ENCODE measurements around the gene C9orf72. TPM values are rescaled to one million over a fixed set of nuclear protein-coding genes. Genes with fewer than 3 reads are reported as not detected.

The C9orf72 gene
- total RNA-seq, 1 experiment from 2014 or later = 4.9 TPM

- ChIA-PET CTCF (no interaction called here), POLR2A (ENCODE audit: unreplicated experiment) (no interaction called here)
- Histone ChIP-seq H3K79me2 (ENCODE audit: low read depth) (no peaks in the 10 kb centered on the region), H4K20me1 (ENCODE audit: insufficient read depth) (no peaks in the 10 kb centered on the region), H3K4me2 (no peak overlapping the region), H3F3A (ENCODE audit: insufficient read depth, low read depth) (peaks cover 3% of the 10 kb centered on the region; the same call in 1 of the 2 replicates), H3K36me3 (ENCODE audit: low read depth) (no peaks in the 10 kb centered on the region), H3K4me3 (no peak overlapping the region), H3K4me1 (replicated peaks; ENCODE audit: insufficient read depth) (peaks cover 7% of the 10 kb centered on the region), H3K27me3 (ENCODE audit: insufficient read depth, low read depth) (no peaks in the 10 kb centered on the region), H3K9me2 (ENCODE audit: insufficient read depth) (no peaks in the 10 kb centered on the region), H3K27ac (no peak overlapping the region), H2AFZ (no peak overlapping the region), H3K9me3 (ENCODE audit: insufficient read depth, low read depth) (no peaks in the 10 kb centered on the region)
- BruUV-seq (replicated peaks) = no TSS peak
- no peak for DNase-seq
- intact Hi-C loops (cut with micrococcal nuclease; ENCODE audit: unreplicated experiment) = loop anchor here (5.0 kb wide), 1 partner anchor 513 kb away; no protein-coding TSS in a partner anchor
- TF ChIP-seq EZH2 (IDR thresholded peaks at IDR 0.05; ENCODE audit: low read depth) = no peak
- TF ChIP-seq CTCF (conservative IDR thresholded peaks at IDR 0.05) = no peak
These were observed 27.8 kb downstream of the C9orf72 start for GRCh38 chr9:27545471-27545870.

GRCh38 chr9:27542508-27542907 is 30.8 kb downstream of the C9orf72 start:
- CTCF ChIA-PET = interaction anchor here (0.6 kb wide), 1 partner anchor 172 kb away, joined by 3 read pairs; no protein-coding TSS in a partner anchor
- H3K4me2 ChIP-seq = no peak overlapping the region

GRCh38 chr9:27541740-27542139 is 31.5 kb downstream of the C9orf72 start:
- H3K9me2 ChIP-seq (ENCODE audit: insufficient read depth) = no peaks in the 10 kb centered on the region
- H3K79me2 ChIP-seq (ENCODE audit: low read depth) = no peaks in the 10 kb centered on the region
- H3K4me1 ChIP-seq (replicated peaks; ENCODE audit: insufficient read depth) = peaks cover 25% of the 10 kb centered on the region
- H3K4me3 ChIP-seq = no peak overlapping the region
- H3F3A ChIP-seq (ENCODE audit: insufficient read depth, low read depth) = peaks cover 13% of the 10 kb centered on the region
- H3K36me3 ChIP-seq (ENCODE audit: low read depth) = no peaks in the 10 kb centered on the region
- DNase-seq = no peak
- H3K9me3 ChIP-seq (ENCODE audit: insufficient read depth, low read depth) = no peaks in the 10 kb centered on the region
- no peaks in the 10 kb centered on the region for H4K20me1 ChIP-seq (ENCODE audit: insufficient read depth)
- BruUV-seq (replicated peaks) = no TSS peak
- POLR2A ChIA-PET (ENCODE audit: unreplicated experiment) = no interaction called here
- no peak overlapping the region for H3K27ac ChIP-seq
- H3K27me3 ChIP-seq (ENCODE audit: insufficient read depth, low read depth) = no peaks in the 10 kb centered on the region
- intact Hi-C loops (cut with micrococcal nuclease; ENCODE audit: unreplicated experiment) = no loop called here
- TF ChIP-seq EZH2 (IDR thresholded peaks at IDR 0.05; ENCODE audit: low read depth) = no peak
- no peak for TF ChIP-seq CTCF (conservative IDR thresholded peaks at IDR 0.05)
- H2AFZ ChIP-seq = no peak overlapping the region
- no peak overlapping the region for H3K4me2 ChIP-seq
- CTCF ChIA-PET = no interaction called here

More at GRCh38 chr9:27542508-27542907, 30.8 kb downstream of the C9orf72 start:
- no TSS peak for BruUV-seq (replicated peaks)
- no peaks in the 10 kb centered on the region for H4K20me1 ChIP-seq (ENCODE audit: insufficient read depth)
- intact Hi-C loops (cut with micrococcal nuclease; ENCODE audit: unreplicated experiment) = no loop called here
- H3K4me1 ChIP-seq (replicated peaks; ENCODE audit: insufficient read depth) = peaks cover 25% of the 10 kb centered on the region
- H3K79me2 ChIP-seq (ENCODE audit: low read depth) = no peaks in the 10 kb centered on the region
- H3K9me3 ChIP-seq (ENCODE audit: insufficient read depth, low read depth) = no peaks in the 10 kb centered on the region
- TF ChIP-seq EZH2 (IDR thresholded peaks at IDR 0.05; ENCODE audit: low read depth) (no peak), CTCF (conservative IDR thresholded peaks at IDR 0.05) (no peak)
- H3F3A ChIP-seq (ENCODE audit: insufficient read depth, low read depth) = peaks cover 13% of the 10 kb centered on the region
- no peaks in the 10 kb centered on the region for H3K27me3 ChIP-seq (ENCODE audit: insufficient read depth, low read depth)
- H3K4me3 ChIP-seq = no peak overlapping the region
- no peak for DNase-seq
- H3K27ac ChIP-seq = no peak overlapping the region
- no peaks in the 10 kb centered on the region for H3K9me2 ChIP-seq (ENCODE audit: insufficient read depth)
- POLR2A ChIA-PET (ENCODE audit: unreplicated experiment) = no interaction called here
- H3K36me3 ChIP-seq (ENCODE audit: low read depth) = no peaks in the 10 kb centered on the region
- H2AFZ ChIP-seq = no peak overlapping the region
